Astrocyte (in vitro differentiated cells and primary cell): Measurements from ENCODE around the gene TNP2. TPM values are rescaled to one million over a fixed set of nuclear protein-coding genes. Genes with fewer than 3 reads are reported as not detected.

ENCODE experiments used
- DNase-seq: peaks from one replicate; pipeline ENCODE4 v3.0.0-alpha.2; 2010; ENCODE audit warnings: low read depth
- FAIRE-seq: peaks from 2 replicates; lab custom pipeline; 2011; peaks lifted over from hg19 to GRCh38; lab: Jason Lieb, UNC
- H2AFZ ChIP-seq: 2 replicates; pipeline ENCODE4 v1.6.0; 2012; ENCODE audit warnings: low read depth, low read length, inconsistent platforms
- H3K27ac ChIP-seq: 2 replicates; pipeline ENCODE4 v1.5.1; 2011; ENCODE audit warnings: low read depth, low read length, inconsistent platforms
- H3K27me3 ChIP-seq: 2 replicates; pipeline ENCODE4 v1.6.0; 2011; ENCODE audit warnings: low read length, inconsistent platforms; ENCODE audit not compliant: insufficient read depth
- H3K36me3 ChIP-seq: 2 replicates; pipeline ENCODE4 v1.5.1; 2011; ENCODE audit warnings: low read length, inconsistent platforms; ENCODE audit not compliant: insufficient read depth
- H3K4me1 ChIP-seq: 2 replicates; pipeline ENCODE4 v1.5.1; 2011; ENCODE audit warnings: low read length, inconsistent platforms; ENCODE audit not compliant: insufficient read depth
- H3K4me2 ChIP-seq: 2 replicates; pipeline ENCODE4 v1.6.0; 2012; ENCODE audit warnings: low read length, inconsistent platforms
- H3K4me3 ChIP-seq: 2 replicates; pipeline ENCODE4 v1.5.1; 2011; ENCODE audit warnings: low read depth, mild to moderate bottlenecking, low read length, inconsistent platforms; ENCODE audit not compliant: insufficient read depth
- H3K79me2 ChIP-seq: 2 replicates; pipeline ENCODE4 v1.6.0; 2012; ENCODE audit warnings: mild to moderate bottlenecking, low read length, inconsistent platforms; ENCODE audit not compliant: insufficient read depth
- H3K9ac ChIP-seq: 2 replicates; pipeline ENCODE4 v1.6.0; 2012; ENCODE audit warnings: mild to moderate bottlenecking, low read length, inconsistent platforms
- H3K9me3 ChIP-seq: 2 replicates; pipeline ENCODE4 v1.5.1; 2012; ENCODE audit warnings: low read depth, mild to moderate bottlenecking, low read length, inconsistent platforms; ENCODE audit not compliant: insufficient read depth
- H4K20me1 ChIP-seq: 2 replicates; pipeline ENCODE4 v1.6.0; 2012; ENCODE audit warnings: low read length, inconsistent platforms; ENCODE audit not compliant: insufficient read depth
- H3K27ac Mint-ChIP-seq: one replicate; pipeline ENCODE4 v1.8.0; 2021; ENCODE audit warnings: mild to moderate bottlenecking, mixed read lengths; ENCODE audit not compliant: unreplicated experiment
- H3K27me3 Mint-ChIP-seq: one replicate; pipeline ENCODE4 v1.8.0; 2021; ENCODE audit warnings: low read depth, mixed read lengths; ENCODE audit not compliant: unreplicated experiment
- H3K36me3 Mint-ChIP-seq: one replicate; pipeline ENCODE4 v1.8.0; 2021; ENCODE audit warnings: low read depth, mixed read lengths; ENCODE audit not compliant: unreplicated experiment
- H3K4me1 Mint-ChIP-seq: one replicate; pipeline ENCODE4 v1.8.0; 2021; ENCODE audit warnings: low read depth, mixed read lengths; ENCODE audit not compliant: unreplicated experiment
- H3K4me3 Mint-ChIP-seq: one replicate; pipeline ENCODE4 v1.8.0; 2021; ENCODE audit warnings: mild to moderate bottlenecking, moderate library complexity, mixed read lengths; ENCODE audit not compliant: unreplicated experiment
- H3K9me3 Mint-ChIP-seq: one replicate; pipeline ENCODE4 v1.8.0; 2021; ENCODE audit warnings: mild to moderate bottlenecking, mixed read lengths; ENCODE audit not compliant: unreplicated experiment
- EZH2 ChIP-seq: IDR thresholded peaks from 2 replicates; pipeline ENCODE4 v1.6.1; 2012; ENCODE audit warnings: mild to moderate bottlenecking, low read length, inconsistent platforms; ENCODE audit not compliant: insufficient read depth
- total RNA-seq: library from RNA; stranded (reverse); gene quantifications from 2 replicates; pipeline ENCODE4 v1.2.1, GENCODE V29; 2021
- TF ChIP-seq, protein P1 (sequence below): IDR thresholded peaks from 2 replicates; pipeline ENCODE4 v1.5.1; 2011; ENCODE audit warnings: low read depth, mild to moderate bottlenecking, inconsistent platforms, low read length, moderate library complexity; ENCODE audit not compliant: insufficient read depth

Gene TNP2
- total RNA-seq, 1 donor from 2014 or later: not detected

DNA sequence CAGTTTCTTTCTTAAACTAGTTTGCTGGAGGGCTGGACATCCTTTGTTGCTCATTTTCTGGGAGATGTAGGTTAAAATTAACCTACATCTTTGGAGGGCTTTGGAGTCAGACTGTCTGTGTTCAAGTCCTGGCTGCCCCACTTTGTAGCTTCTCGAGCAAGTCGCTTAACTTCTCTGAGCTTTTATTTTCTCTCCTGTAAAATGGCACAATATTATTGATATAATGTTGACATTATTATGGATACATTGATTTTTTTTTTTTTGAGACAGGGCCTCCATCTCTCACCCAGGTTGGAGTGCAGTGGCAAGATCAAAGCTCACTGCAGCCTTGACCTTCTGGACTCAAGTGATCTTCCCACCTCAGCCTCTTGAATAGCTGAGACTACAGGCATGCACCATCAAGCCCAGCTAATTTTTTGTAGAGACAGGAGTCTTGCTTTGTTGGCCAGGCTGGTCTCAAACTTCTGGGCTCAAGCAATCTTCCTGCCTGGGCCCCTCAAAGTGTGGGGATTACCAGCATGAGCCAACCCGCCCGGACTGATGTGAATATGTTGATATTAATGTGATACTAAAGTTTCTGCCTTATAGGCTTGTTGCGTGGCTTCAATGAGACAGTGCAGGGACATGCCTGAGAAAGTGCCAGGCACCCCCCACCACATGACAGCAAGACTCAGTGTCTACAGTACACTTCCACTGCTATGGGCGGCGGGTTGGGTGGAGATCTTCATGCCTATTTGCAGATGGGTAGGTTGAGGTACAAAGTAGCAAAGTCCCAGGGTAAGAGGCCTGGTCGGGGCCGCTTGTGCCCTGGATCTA lies 44.6 kb upstream of the TNP2 start:
- H3K9ac ChIP-seq: no peak overlapping the region
- DNase-seq: no peak
- no peaks in the 10 kb centered on the region for H3K27me3 ChIP-seq
- no peak for FAIRE-seq
- Mint-ChIP-seq H3K36me3 (no peaks in the 10 kb centered on the region), H3K4me3 (peak overlapping the region; percentile 67), H3K9me3 (no peaks in the 10 kb centered on the region), H3K27ac (peak overlapping the region; percentile 96), H3K4me1 (peaks cover 46% of the 10 kb centered on the region), H3K27me3 (no peaks in the 10 kb centered on the region)
- H3K4me2 ChIP-seq: peak overlapping the region; percentile 79
- H4K20me1 ChIP-seq: no peaks in the 10 kb centered on the region
- no peak overlapping the region for H2AFZ ChIP-seq
- H3K27ac ChIP-seq: peak overlapping the region; percentile 53
- no peak overlapping the region for H3K4me3 ChIP-seq
- peaks cover 54% of the 10 kb centered on the region for H3K4me1 ChIP-seq
- H3K36me3 ChIP-seq: no peaks in the 10 kb centered on the region
- H3K9me3 ChIP-seq: no peaks in the 10 kb centered on the region
- TF ChIP-seq EZH2: no peak
- no peaks in the 10 kb centered on the region for H3K79me2 ChIP-seq

DNA sequence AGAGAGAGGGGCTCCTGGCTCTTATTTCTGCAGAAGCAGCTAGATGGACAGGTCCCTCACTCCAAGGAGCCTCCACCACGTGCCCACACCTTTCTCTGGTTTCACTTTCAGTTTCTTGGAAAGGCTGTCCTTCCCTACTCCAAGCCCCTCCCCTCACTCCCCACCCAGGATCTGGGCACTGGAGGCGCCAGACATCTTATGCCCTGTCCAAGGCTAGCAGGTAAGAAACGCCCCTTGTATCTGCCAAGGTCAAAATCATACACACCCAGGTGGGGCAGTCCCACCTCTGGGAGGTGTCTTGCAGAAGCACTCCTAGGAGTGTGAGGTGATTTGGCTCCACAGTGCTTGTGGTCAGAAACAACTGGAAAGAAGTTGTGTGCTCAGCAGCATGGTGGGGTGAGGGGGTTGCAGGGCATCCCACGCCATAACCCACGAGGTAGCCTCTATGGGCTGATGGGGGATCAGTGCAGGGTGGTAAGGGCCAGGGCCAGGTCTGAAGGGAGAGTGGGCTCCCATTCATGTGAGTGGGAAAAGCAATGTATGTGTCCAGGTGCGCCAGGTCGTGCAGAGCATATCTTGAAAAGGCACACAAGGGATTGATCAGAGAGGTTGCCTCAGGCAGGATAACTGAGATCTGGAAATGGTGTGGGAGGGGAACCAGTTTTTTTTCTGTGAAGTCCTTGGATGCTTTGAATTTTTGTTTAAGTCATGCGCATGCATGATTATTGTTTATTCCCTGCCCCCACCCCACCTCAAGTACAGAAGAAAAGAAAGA lies 43.8 kb upstream of the TNP2 start:
- H3K4me3 ChIP-seq: peak overlapping the region; percentile 8
- no peaks in the 10 kb centered on the region for H4K20me1 ChIP-seq
- H3K4me3 Mint-ChIP-seq: peak overlapping the region; percentile 73
- peaks cover 54% of the 10 kb centered on the region for H3K4me1 ChIP-seq
- no peaks in the 10 kb centered on the region for H3K27me3 ChIP-seq
- no peaks in the 10 kb centered on the region for H3K9me3 Mint-ChIP-seq
- no peaks in the 10 kb centered on the region for H3K79me2 ChIP-seq
- H3K27ac ChIP-seq: peak overlapping the region; percentile 53
- no peaks in the 10 kb centered on the region for H3K9me3 ChIP-seq
- peaks cover 44% of the 10 kb centered on the region for H3K4me1 Mint-ChIP-seq
- no peaks in the 10 kb centered on the region for H3K36me3 Mint-ChIP-seq
- DNase-seq (peak; percentile 73), FAIRE-seq (no peak)
- H3K36me3 ChIP-seq: no peaks in the 10 kb centered on the region
- peak overlapping the region; percentile 96 for H3K27ac Mint-ChIP-seq
- TF ChIP-seq, protein P1, sequence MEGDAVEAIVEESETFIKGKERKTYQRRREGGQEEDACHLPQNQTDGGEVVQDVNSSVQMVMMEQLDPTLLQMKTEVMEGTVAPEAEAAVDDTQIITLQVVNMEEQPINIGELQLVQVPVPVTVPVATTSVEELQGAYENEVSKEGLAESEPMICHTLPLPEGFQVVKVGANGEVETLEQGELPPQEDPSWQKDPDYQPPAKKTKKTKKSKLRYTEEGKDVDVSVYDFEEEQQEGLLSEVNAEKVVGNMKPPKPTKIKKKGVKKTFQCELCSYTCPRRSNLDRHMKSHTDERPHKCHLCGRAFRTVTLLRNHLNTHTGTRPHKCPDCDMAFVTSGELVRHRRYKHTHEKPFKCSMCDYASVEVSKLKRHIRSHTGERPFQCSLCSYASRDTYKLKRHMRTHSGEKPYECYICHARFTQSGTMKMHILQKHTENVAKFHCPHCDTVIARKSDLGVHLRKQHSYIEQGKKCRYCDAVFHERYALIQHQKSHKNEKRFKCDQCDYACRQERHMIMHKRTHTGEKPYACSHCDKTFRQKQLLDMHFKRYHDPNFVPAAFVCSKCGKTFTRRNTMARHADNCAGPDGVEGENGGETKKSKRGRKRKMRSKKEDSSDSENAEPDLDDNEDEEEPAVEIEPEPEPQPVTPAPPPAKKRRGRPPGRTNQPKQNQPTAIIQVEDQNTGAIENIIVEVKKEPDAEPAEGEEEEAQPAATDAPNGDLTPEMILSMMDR: no peak
- no peak for TF ChIP-seq EZH2
- H3K4me2 ChIP-seq: peak overlapping the region; percentile 79
- H3K9ac ChIP-seq: peak overlapping the region; percentile 49
- H2AFZ ChIP-seq: peak overlapping the region; percentile 21
- no peaks in the 10 kb centered on the region for H3K27me3 Mint-ChIP-seq

DNA sequence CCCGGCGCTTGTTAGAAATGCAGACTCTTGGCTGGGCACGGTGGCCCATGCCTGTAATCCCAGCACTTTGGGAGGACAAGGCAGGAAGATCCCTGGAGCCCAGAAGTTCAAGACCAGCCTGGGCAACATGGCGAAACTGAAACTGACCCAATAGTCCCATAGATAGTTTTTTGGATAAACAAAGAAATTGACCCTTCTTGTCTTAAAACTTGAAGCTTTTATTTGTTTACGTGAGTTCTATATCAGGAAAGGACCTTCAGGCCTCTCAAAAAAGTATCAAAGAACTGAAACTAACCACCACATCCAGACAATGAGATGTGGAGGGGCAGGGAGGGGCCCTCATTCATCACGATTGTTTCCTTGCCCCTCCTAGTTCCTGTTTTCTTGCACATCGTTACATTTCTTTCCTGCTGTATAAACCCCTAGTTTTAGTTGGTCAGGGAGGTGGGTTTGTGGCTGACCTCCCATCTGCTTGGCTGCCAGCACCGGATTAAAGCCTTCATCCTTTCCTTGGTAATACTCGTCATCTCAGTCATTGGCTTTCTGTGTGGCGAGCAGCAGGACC lies 42.0 kb upstream of the TNP2 start:
- Histone ChIP-seq H3K9me3 (no peaks in the 10 kb centered on the region), H3K4me3 (no peak overlapping the region), H3K79me2 (no peaks in the 10 kb centered on the region), H3K9ac (no peak overlapping the region), H4K20me1 (no peaks in the 10 kb centered on the region), H3K4me2 (peak overlapping the region; percentile 45), H3K4me1 (peaks cover 46% of the 10 kb centered on the region), H3K27me3 (no peaks in the 10 kb centered on the region), H2AFZ (no peak overlapping the region), H3K27ac (peak overlapping the region; percentile 59), H3K36me3 (no peaks in the 10 kb centered on the region)
- Mint-ChIP-seq H3K4me1 (peaks cover 35% of the 10 kb centered on the region), H3K9me3 (no peaks in the 10 kb centered on the region), H3K4me3 (no peak overlapping the region), H3K27ac (peak overlapping the region; percentile 89), H3K36me3 (no peaks in the 10 kb centered on the region), H3K27me3 (no peaks in the 10 kb centered on the region)
- FAIRE-seq: no peak
- TF ChIP-seq, protein P1: no peak
- no peak for TF ChIP-seq EZH2
- DNase-seq: no peak
